ENCODE data around the gene ZNF627.
"Not testable (repeated sequence)": the region's sequence is repeated elsewhere in the genome, so short reads cannot be mapped to it uniquely, and the experiment has no call there.

DNA sequence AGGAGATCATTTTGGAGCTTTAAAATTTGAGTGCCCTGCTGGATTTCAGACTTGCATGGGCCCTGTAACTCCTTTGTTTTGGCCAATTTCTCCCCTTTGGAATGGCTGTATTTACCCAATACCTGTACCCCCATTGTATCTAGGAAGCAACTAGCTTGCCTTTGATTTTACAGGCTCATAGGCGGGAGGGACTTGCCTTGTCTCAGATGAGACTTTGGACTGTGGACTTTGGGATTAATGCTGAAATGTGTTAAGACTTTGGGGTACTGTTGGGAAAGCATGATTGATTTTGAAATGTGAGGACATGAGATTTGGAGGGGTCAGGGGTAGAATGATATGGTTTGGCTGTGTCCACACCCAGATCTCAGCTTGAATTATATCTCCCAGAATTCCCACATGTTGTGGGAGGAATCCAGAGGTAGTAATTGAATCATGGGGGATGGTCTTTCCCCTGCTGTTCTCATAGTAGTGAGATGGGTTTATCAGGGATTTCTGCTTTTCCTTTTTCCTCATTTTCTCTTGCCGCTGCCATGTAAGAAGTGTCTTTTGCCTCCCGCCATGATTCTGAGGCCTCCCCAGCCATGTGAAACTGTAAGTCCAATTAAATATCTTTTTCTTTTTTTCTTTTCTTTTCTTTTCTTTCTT lies 36.9 kb downstream of the ZNF627 start:
- TF ChIP-seq, protein P1, sequence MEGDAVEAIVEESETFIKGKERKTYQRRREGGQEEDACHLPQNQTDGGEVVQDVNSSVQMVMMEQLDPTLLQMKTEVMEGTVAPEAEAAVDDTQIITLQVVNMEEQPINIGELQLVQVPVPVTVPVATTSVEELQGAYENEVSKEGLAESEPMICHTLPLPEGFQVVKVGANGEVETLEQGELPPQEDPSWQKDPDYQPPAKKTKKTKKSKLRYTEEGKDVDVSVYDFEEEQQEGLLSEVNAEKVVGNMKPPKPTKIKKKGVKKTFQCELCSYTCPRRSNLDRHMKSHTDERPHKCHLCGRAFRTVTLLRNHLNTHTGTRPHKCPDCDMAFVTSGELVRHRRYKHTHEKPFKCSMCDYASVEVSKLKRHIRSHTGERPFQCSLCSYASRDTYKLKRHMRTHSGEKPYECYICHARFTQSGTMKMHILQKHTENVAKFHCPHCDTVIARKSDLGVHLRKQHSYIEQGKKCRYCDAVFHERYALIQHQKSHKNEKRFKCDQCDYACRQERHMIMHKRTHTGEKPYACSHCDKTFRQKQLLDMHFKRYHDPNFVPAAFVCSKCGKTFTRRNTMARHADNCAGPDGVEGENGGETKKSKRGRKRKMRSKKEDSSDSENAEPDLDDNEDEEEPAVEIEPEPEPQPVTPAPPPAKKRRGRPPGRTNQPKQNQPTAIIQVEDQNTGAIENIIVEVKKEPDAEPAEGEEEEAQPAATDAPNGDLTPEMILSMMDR (IDR thresholded peaks at IDR 0.05; ENCODE audit: poor library complexity), result not testable (repeated sequence)
- TF ChIP-seq EZH2 (IDR thresholded peaks at IDR 0.05; ENCODE audit: borderline replicate concordance), result not testable (repeated sequence)

Measured in hepatocyte (in vitro differentiated cells).